H1 (cell line): Measurements from ENCODE around the gene CREG2. TPM values are rescaled to one million over a fixed set of nuclear protein-coding genes. Genes with fewer than 3 reads are reported as not detected.
A peak's percentile ranks its signal among the peaks of the same experiment; 100 is the strongest.

Experiments used
- CTCF ChIA-PET: fragments of 300-600 bp; sonication (Branson Sonifier 250); formaldehyde crosslinking; loops from one replicate; lab custom pipeline; 2021; ENCODE audit not compliant: partially characterized antibody; lab: Charles Lee
- POLR2A ChIA-PET: fragments of 300-600 bp; sonication (Branson Sonifier 250); formaldehyde crosslinking; loops from one replicate; lab custom pipeline; 2021; ENCODE audit warnings: inconsistent platforms; ENCODE audit not compliant: partially characterized antibody; lab: Charles Lee
- DNase-seq, 2 experiments: peaks; one replicate each; pipeline versions ENCODE4 v3.0.0 to v3.0.0-alpha.2; 2010 to 2022; ENCODE audit warnings: low spot score in 2 of 2, low read depth in 1 of 2, mixed read lengths in 1 of 2
- FAIRE-seq: peaks from 2 replicates; lab custom pipeline; 2011; peaks lifted over from hg19 to GRCh38; lab: Jason Lieb, UNC
- H2AFZ ChIP-seq: 2 replicates; pipeline ENCODE4 v1.8.1; 2012; ENCODE audit warnings: low read length, inconsistent platforms
- H2AK5ac ChIP-seq: 2 replicates; pipeline ENCODE4 v1.6.1; 2013; ENCODE audit warnings: low read depth, low read length
- H2BK120ac ChIP-seq: replicated peaks from 2 replicates; pipeline ENCODE3; 2013; ENCODE audit warnings: low read depth, low read length, inconsistent platforms
- H2BK12ac ChIP-seq: 2 replicates; pipeline ENCODE4 v1.6.1; 2013; ENCODE audit warnings: low read depth, low read length
- H2BK15ac ChIP-seq: 2 replicates; pipeline ENCODE4 v1.6.1; 2013; ENCODE audit warnings: low read length
- H2BK20ac ChIP-seq: 2 replicates; pipeline ENCODE4 v1.6.1; 2013; ENCODE audit warnings: low read length
- H2BK5ac ChIP-seq: 2 replicates; pipeline ENCODE4 v1.6.1; 2013; ENCODE audit warnings: low read depth, low read length
- H3K14ac ChIP-seq: 2 replicates; pipeline ENCODE4 v1.6.1; 2013; ENCODE audit warnings: inconsistent platforms; ENCODE audit not compliant: insufficient read length
- H3K18ac ChIP-seq: 2 replicates; pipeline ENCODE4 v1.6.1; 2013; ENCODE audit warnings: low read length; ENCODE audit errors: extremely low read depth
- H3K23ac ChIP-seq: 2 replicates; pipeline ENCODE4 v1.6.1; 2013; ENCODE audit warnings: inconsistent platforms; ENCODE audit not compliant: insufficient read length
- H3K23me2 ChIP-seq: 2 replicates; pipeline ENCODE4 v1.6.1; 2013; ENCODE audit warnings: low read depth, low read length
- H3K27ac ChIP-seq: 2 replicates; pipeline ENCODE4 v1.6.1; 2011; ENCODE audit warnings: low read depth, low read length, inconsistent platforms
- H3K27me3 ChIP-seq, 4 experiments: replicated peaks in 1 of 4; 1 replicate in 1 of 4; 2 replicates in 3 of 4; pipeline versions ENCODE4 v1.6.1 to v1.8.1; 2011 to 2013; ENCODE audit warnings: low read length in 3 of 4, mild to moderate bottlenecking in 3 of 4, inconsistent platforms in 2 of 4, mixed read lengths in 2 of 4, moderate library complexity in 1 of 4; ENCODE audit not compliant: control insufficient read depth in 3 of 4, insufficient read depth in 3 of 4; ENCODE audit errors: extremely low read depth in 1 of 4
- H3K36me3 ChIP-seq, 4 experiments: 2 replicates each; pipeline versions ENCODE4 v1.6.1 to v1.8.1; 2011 to 2013; ENCODE audit warnings: mild to moderate bottlenecking in 4 of 4, low read length in 3 of 4, moderate library complexity in 2 of 4, control low read depth in 1 of 4, inconsistent platforms in 1 of 4; ENCODE audit not compliant: insufficient read depth in 4 of 4, control insufficient read depth in 2 of 4
- H3K4ac ChIP-seq: replicated peaks from 2 replicates; pipeline ENCODE3; 2013; ENCODE audit warnings: low read length, low read depth, mixed read lengths, inconsistent platforms; ENCODE audit not compliant: insufficient read length
- H3K4me1 ChIP-seq, 4 experiments: replicated peaks in 1 of 4; 1 replicate in 1 of 4; 2 replicates in 3 of 4; pipeline versions ENCODE4 v1.6.1 to v1.8.1; 2011 to 2013; ENCODE audit warnings: low read length in 3 of 4, inconsistent platforms in 2 of 4, mixed read lengths in 1 of 4; ENCODE audit not compliant: insufficient read depth in 4 of 4, control insufficient read depth in 3 of 4
- H3K4me2 ChIP-seq, 2 experiments: 2 replicates each; pipeline versions ENCODE4 v1.6.1 to v1.8.1; 2011 to 2013; ENCODE audit warnings: low read depth in 2 of 2, low read length in 2 of 2, control low read depth in 1 of 2, inconsistent platforms in 1 of 2, mild to moderate bottlenecking in 1 of 2; ENCODE audit not compliant: insufficient read depth in 1 of 2
- H3K4me3 ChIP-seq, 4 experiments: fragments of 200-600, 300-600 bp in 1 of 4; sonication (generic), shearing (Covaris generic), sonication (Bioruptor Twin) in 1 of 4; 2 replicates each; pipeline versions ENCODE4 v1.5.1 to v1.8.1; 2011 to 2016; ENCODE audit warnings: low read length in 4 of 4, low read depth in 3 of 4, control low read depth in 2 of 4, inconsistent platforms in 2 of 4, mild to moderate bottlenecking in 2 of 4, mixed read lengths in 1 of 4, moderate library complexity in 1 of 4; ENCODE audit not compliant: insufficient read depth in 2 of 4; ENCODE audit errors: extremely low read depth in 1 of 4
- H3K56ac ChIP-seq: replicated peaks from 2 replicates; pipeline ENCODE3; 2013; ENCODE audit warnings: low read depth, mild to moderate bottlenecking, mixed read lengths, low read length, inconsistent platforms; ENCODE audit not compliant: insufficient read length
- H3K79me1 ChIP-seq: 2 replicates; pipeline ENCODE4 v1.6.1; 2013; ENCODE audit warnings: low read depth, low read length, control low read depth
- H3K79me2 ChIP-seq, 2 experiments: 2 replicates each; pipeline versions ENCODE4 v1.6.1 to v1.8.1; 2012 to 2013; ENCODE audit warnings: low read length in 2 of 2, mild to moderate bottlenecking in 2 of 2, inconsistent platforms in 1 of 2; ENCODE audit not compliant: insufficient read depth in 2 of 2, control insufficient read depth in 1 of 2
- H3K9ac ChIP-seq, 4 experiments: replicated peaks in 1 of 4; 1 replicate in 1 of 4; 2 replicates in 3 of 4; pipeline versions ENCODE4 v1.6.1 to v1.8.1; 2011 to 2013; ENCODE audit warnings: low read depth in 3 of 4, low read length in 3 of 4, control low read depth in 2 of 4, mild to moderate bottlenecking in 2 of 4, moderate library complexity in 2 of 4, inconsistent platforms in 1 of 4; ENCODE audit errors: extremely low read depth in 1 of 4
- H3K9me3 ChIP-seq, 2 experiments: 2 replicates each; pipeline versions ENCODE4 v1.6.1 to v1.8.1; 2012 to 2013; ENCODE audit warnings: mild to moderate bottlenecking in 2 of 2, moderate library complexity in 2 of 2, control low read depth in 1 of 2, inconsistent platforms in 1 of 2, low read depth in 1 of 2, low read length in 1 of 2, mixed read lengths in 1 of 2; ENCODE audit not compliant: insufficient read depth in 2 of 2
- H4K20me1 ChIP-seq, 2 experiments: replicated peaks in 1 of 2; 2 replicates each; pipeline versions ENCODE3 to v1.8.1; 2011 to 2013; ENCODE audit warnings: inconsistent platforms in 2 of 2, low read length in 2 of 2, mild to moderate bottlenecking in 1 of 2; ENCODE audit not compliant: insufficient read depth in 2 of 2, control insufficient read depth in 1 of 2
- H4K5ac ChIP-seq: 2 replicates; pipeline ENCODE4 v1.6.1; 2013; ENCODE audit warnings: low read length, low read depth, mixed read lengths, inconsistent platforms; ENCODE audit not compliant: insufficient read length
- H4K8ac ChIP-seq: 2 replicates; pipeline ENCODE4 v1.8.0; 2013; ENCODE audit warnings: mild to moderate bottlenecking, moderate library complexity, low read length, inconsistent platforms; ENCODE audit not compliant: insufficient read depth; ENCODE audit errors: extremely low read depth
- H4K91ac ChIP-seq: replicated peaks from 2 replicates; pipeline ENCODE3; 2013; ENCODE audit warnings: low read length, mixed read lengths, inconsistent platforms; ENCODE audit not compliant: insufficient read length
- ASH2L ChIP-seq: fragments of 200-600, 300-600 bp; sonication (generic); IDR thresholded peaks from one replicate; pipeline ENCODE4 v1.7.1; 2017; ENCODE audit warnings: low read length
- CBX5 ChIP-seq: fragments of 300-800, 300-1000 bp; sonication (generic); IDR thresholded peaks from 2 replicates; pipeline ENCODE4 v1.7.1; 2016; ENCODE audit warnings: antibody characterized with exemption, low read length, low read depth
- CHD1 ChIP-seq: IDR thresholded peaks from 2 replicates; pipeline ENCODE4 v1.6.1; 2012; ENCODE audit warnings: low read depth, low read length, improper control_type of control experiment
- FOSL1 ChIP-seq: IDR thresholded peaks from 2 replicates; pipeline ENCODE4 v1.6.1; 2011; ENCODE audit warnings: mild to moderate bottlenecking, low read depth, low read length, moderate library complexity; ENCODE audit not compliant: insufficient read depth
- GABPA ChIP-seq: IDR thresholded peaks from 2 replicates; pipeline ENCODE4 v1.6.1; 2011; ENCODE audit warnings: mild to moderate bottlenecking, low read length, moderate library complexity, borderline replicate concordance; ENCODE audit not compliant: insufficient read depth
- HDAC6 ChIP-seq: IDR thresholded peaks from one replicate; pipeline ENCODE4 v1.7.1; 2012; ENCODE audit warnings: low read depth, mild to moderate bottlenecking, inconsistent platforms, low read length, moderate library complexity
- KDM1A ChIP-seq: fragments of 200-600, 300-600 bp; sonication (generic); IDR thresholded peaks from 2 replicates; pipeline ENCODE4 v1.7.1; 2016; ENCODE audit warnings: mild to moderate bottlenecking, low read length, borderline replicate concordance
- MAFK ChIP-seq: IDR thresholded peaks from 2 replicates; pipeline ENCODE4 v1.6.1; 2012; ENCODE audit warnings: low read depth, mild to moderate bottlenecking, improper control_type of control experiment, low read length
- RAD21 ChIP-seq, 2 experiments: IDR thresholded peaks in 1 of 2; conservative IDR thresholded peaks in 1 of 2; 2 replicates each; pipeline ENCODE4 v1.6.1; 2011; ENCODE audit warnings: low read depth in 2 of 2, low read length in 2 of 2, improper control_type of control experiment in 1 of 2, inconsistent platforms in 1 of 2, mild to moderate bottlenecking in 1 of 2, moderate library complexity in 1 of 2
- WGBS, 2 experiments: shearing (Covaris generic) in 1 of 2; methylation state at CpG; one replicate each; pipeline versions ENCODE4 v1.1.6 to v1.1.7; 2013 to 2015; ENCODE audit warnings: low lambda C conversion rate in 2 of 2, mixed read lengths in 2 of 2, inconsistent platforms in 1 of 2, low coverage in 1 of 2, missing lambda C conversion rate in 1 of 2; ENCODE audit not compliant: insufficient replicate concordance in 2 of 2, insufficient coverage in 1 of 2, insufficient read length in 1 of 2; ENCODE audit errors: extremely low coverage in 1 of 2, missing lambda C conversion rate in 1 of 2; 5-methylcytosine and 5-hydroxymethylcytosine counted together
- long read RNA-seq, 2 experiments: library from RNA in 1 of 2; library from capped mRNA in 1 of 2; stranded (forward); transcript quantifications; one replicate each; pipeline ENCODE4 v2.0.0, GENCODE V29; 2021; ENCODE audit warnings: inconsistent platforms in 1 of 2
- polyA minus RNA-seq, 3 experiments: library from RNA; depleted of rRNA, polyadenylated mRNA; stranded (reverse); fragments of >200 nt; gene quantifications; 1 replicate in 2 of 3; 2 replicates in 1 of 3; pipeline ENCODE4 v1.2.3, GENCODE V29; 2011
- polyA plus RNA-seq, 7 experiments: library from polyadenylated mRNA; depleted of rRNA in 3 of 7; stranded (reverse) in 5 of 7; unstranded in 2 of 7; fragments of >200 nt in 5 of 7; fragments of 200-250 nt in 2 of 7; gene quantifications; 1 replicate in 5 of 7; 2 replicates in 1 of 7; 4 replicates in 1 of 7; pipeline versions ENCODE4 v1.2.1 to v1.2.3, GENCODE V29; 2011 to 2013; ENCODE audit warnings: missing spikeins in 2 of 7, mixed read lengths in 2 of 7
- total RNA-seq: library from RNA; stranded (reverse); fragmentation: NEBNext Ultra II Directional; extraction: Animal tissue kit (Norgen Biotek cat#: 25700); gene quantifications from 2 replicates; pipeline ENCODE4 v1.2.1, GENCODE V29; 2021

The CREG2 gene
- total RNA-seq (2.0 and 2.2 TPM in 2 replicates), polyA plus RNA-seq (2011; rRNA removed) (1.7 and 2.0 TPM in 2 replicates), polyA minus RNA-seq (2011; rRNA and poly(A)+ RNA removed) (1.6 and 1.8 TPM in 2 replicates)
- 1.3 TPM for polyA plus RNA-seq (2011; cell fraction: cytosol; rRNA removed)
- 2.6 TPM for polyA plus RNA-seq (2011; cell fraction: nucleus; rRNA removed)
- polyA plus RNA-seq (2012, experiment 1 of 2): 0.88 to 1.3 TPM (median 0.95 TPM) in 4 replicates
- 0.68 TPM for polyA plus RNA-seq (2012, experiment 2 of 2)
- 0.75 TPM for polyA plus RNA-seq (2013, experiment 1 of 2)
- polyA plus RNA-seq (2013, experiment 2 of 2): 1.1 TPM
- 3.8 TPM for polyA minus RNA-seq (2011; cell fraction: cytosol; rRNA and poly(A)+ RNA removed)
- polyA minus RNA-seq (2011; cell fraction: nucleus; rRNA and poly(A)+ RNA removed): 3.6 TPM
- long read RNA-seq, experiment 1, partial matches to known transcripts: 1 of 1 reads
- long read RNA-seq, experiment 1, other reads (novel, unspliced or antisense): 0 of 1 reads
- long read RNA-seq, experiment 2: 0 reads

- peak within 1 kb of the TSS; percentile 97 for H2AFZ ChIP-seq
- no peak within 1 kb of the TSS for H4K91ac ChIP-seq
- H2BK20ac ChIP-seq: no peak within 1 kb of the TSS
- H3K18ac ChIP-seq: peak within 1 kb of the TSS; percentile 84; the same call in 1 of the 2 replicates
- H4K20me1 ChIP-seq: no peaks in the 10 kb centered on the region
- no peak within 1 kb of the TSS for H3K14ac ChIP-seq
- ChIA-PET POLR2A (interaction anchor here (1.1 kb wide), 1 partner anchor 44 kb away, joined by 3 read pairs; no protein-coding TSS in a partner anchor), CTCF (interaction anchor here (0.5 to 4.1 kb wide), 29 partner anchors 8 to 380 kb away, joined by 3 to 48 read pairs (median 4); partner anchors contain the start of gene CNOT11)
- peak within 1 kb of the TSS in 3 of 4 experiments; percentile 5 to 67 (median 5); a peak in 3 of 7 replicates for H3K9ac ChIP-seq
- 5% methylated on average over 46 of the region's 79 CpGs; no CpG with 5 or more reads in 1 of the 2 experiments for WGBS, 2 experiments
- H3K56ac ChIP-seq: no peak within 1 kb of the TSS
- H3K9me3 ChIP-seq: no peaks in the 10 kb centered on the region
- no peak within 1 kb of the TSS for H2AK5ac ChIP-seq
- no peaks in the 10 kb centered on the region for H3K79me2 ChIP-seq
- peak within 1 kb of the TSS; percentile 62 to 79 (median 74) for H3K4me3 ChIP-seq
- H3K4ac ChIP-seq: no peak within 1 kb of the TSS
- H3K4me2 ChIP-seq: peak within 1 kb of the TSS; percentile 97 to 99
- H4K8ac ChIP-seq: no peak within 1 kb of the TSS; the same call in 1 of the 2 replicates
- peak; percentile 34 to 89 for DNase-seq
- H2BK5ac ChIP-seq: no peak within 1 kb of the TSS; the same call in 1 of the 2 replicates
- 0 out of 2 replicates have a peak within 1 kb of the TSS, but pooled peaks have one; percentile 33 for H2BK15ac ChIP-seq
- H3K23ac ChIP-seq: no peak within 1 kb of the TSS
- no peaks in the 10 kb centered on the region for H3K36me3 ChIP-seq
- H3K4me1 ChIP-seq: peaks cover 0 to 6% (median 3%) of the 10 kb centered on the region in 4 experiments; a peak in 2 of 7 replicates
- H3K23me2 ChIP-seq: peaks cover 10% of the 10 kb centered on the region
- H3K27me3 ChIP-seq: peaks cover 16 to 35% (median 27%) of the 10 kb centered on the region in 4 experiments
- H3K79me1 ChIP-seq: no peaks in the 10 kb centered on the region
- H4K5ac ChIP-seq: no peak within 1 kb of the TSS
- no peak within 1 kb of the TSS for H3K27ac ChIP-seq
- no peak within 1 kb of the TSS for H2BK12ac ChIP-seq
- no peak within 1 kb of the TSS for H2BK120ac ChIP-seq
- no peak for FAIRE-seq
- TF ChIP-seq CBX5: no peak
- TF ChIP-seq MAFK: no peak
- no peak for TF ChIP-seq CHD1
- no peak for TF ChIP-seq HDAC6
- TF ChIP-seq KDM1A: no peak
- 0 out of 2 replicates have a peak, but pooled peaks have one; percentile 20 for TF ChIP-seq FOSL1
- peak; percentile 40 for TF ChIP-seq ASH2L
- peak; percentile 13; the same call in 1 of the 2 replicates for TF ChIP-seq GABPA
- peak; percentile 40 to 72 for TF ChIP-seq RAD21 (IDR thresholded peaks at IDR 0.05 in 1 of 2, conservative IDR thresholded peaks at IDR 0.05 in 1 of 2; ENCODE audit: low read depth in 2 of 2, low read length in 2 of 2)
These were observed at the start of gene CREG2 for GRCh38 chr2:101387151-101387834. CREG2 (minus strand) TSS chr2:101387503; CDS start chr2:101387457, 46 bp downstream.
